ENCODE measurements around the gene SYT5. TPM values are rescaled to one million over a fixed set of nuclear protein-coding genes. Genes with fewer than 3 reads are reported as not detected.
"Not testable (repeated sequence)": the region's sequence is repeated elsewhere in the genome, so short reads cannot be mapped to it uniquely, and the experiment has no call there.

The SYT5 gene
- total RNA-seq, 1 experiment from 2014 or later: 0.07 TPM

DNA sequence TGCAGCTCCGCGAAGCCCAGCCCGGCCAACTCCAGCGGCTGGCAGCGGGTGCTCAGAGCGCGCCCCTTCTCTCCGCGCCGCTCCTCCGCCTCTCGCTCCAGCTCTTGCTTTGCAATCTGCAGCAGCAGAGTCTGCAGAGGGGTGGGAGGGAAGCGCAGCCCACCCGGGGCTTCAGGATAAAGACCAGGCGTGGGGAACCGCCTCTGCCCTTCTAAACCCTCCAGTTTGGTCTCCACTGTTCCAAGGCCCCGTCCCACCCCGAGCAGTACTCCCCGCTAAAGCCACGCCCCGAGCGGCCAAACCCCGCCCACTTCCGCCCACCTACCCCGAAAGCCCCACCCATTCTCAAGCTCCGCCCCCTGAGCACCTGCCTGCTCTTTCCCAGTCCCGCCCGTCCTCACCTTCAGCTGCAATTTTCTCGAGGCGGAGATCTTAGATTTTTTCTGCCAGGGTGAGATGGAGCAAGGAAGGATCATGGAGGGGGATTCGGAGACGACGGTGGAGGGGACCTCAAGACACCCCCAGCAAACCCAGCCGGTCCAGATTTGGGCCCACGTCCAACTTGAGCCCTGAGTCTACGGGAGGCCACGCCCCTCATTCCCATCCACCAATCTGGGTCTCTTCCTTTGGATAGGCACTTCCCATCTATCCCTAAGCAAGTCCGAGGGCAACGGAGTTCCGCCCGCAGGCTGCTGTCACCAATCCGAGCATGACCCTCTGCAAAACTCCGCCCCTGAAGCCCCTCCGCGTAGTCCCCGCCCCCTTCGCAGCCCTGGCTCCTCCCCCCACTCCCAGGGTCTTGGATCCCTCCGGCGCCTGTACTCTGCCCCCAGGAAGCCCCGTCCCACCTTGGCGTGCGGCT lies 23.7 kb downstream of the SYT5 start:
- in situ Hi-C loops (cut with HindIII; ENCODE audit: low pct_unique_long_range_greater_than_20kb, low sequenced_read_pairs): no loop called here
- no peak for DNase-seq (ENCODE audit: low read depth)

DNA sequence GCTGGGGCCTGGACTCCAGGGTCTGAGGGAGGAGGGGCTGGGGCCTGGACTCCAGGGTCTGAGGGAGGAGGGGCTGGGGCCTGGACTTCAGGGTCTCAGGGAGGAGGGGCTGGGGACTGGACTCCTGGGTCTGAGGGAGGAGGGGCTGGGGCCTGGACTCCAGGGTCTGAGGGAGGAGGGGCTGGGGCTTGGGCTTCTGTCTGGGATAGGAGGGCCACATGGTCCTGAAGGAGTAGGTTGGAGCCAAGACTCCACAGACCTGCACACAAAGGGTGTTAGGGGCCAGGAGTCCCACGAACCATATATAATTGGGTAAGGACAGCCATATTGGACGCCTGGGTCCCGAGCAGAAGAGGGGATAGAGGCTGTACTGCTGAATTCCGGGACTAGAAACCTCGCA lies 24.3 kb downstream of the SYT5 start:
- not testable (repeated sequence) for DNase-seq (ENCODE audit: low read depth)

DNA sequence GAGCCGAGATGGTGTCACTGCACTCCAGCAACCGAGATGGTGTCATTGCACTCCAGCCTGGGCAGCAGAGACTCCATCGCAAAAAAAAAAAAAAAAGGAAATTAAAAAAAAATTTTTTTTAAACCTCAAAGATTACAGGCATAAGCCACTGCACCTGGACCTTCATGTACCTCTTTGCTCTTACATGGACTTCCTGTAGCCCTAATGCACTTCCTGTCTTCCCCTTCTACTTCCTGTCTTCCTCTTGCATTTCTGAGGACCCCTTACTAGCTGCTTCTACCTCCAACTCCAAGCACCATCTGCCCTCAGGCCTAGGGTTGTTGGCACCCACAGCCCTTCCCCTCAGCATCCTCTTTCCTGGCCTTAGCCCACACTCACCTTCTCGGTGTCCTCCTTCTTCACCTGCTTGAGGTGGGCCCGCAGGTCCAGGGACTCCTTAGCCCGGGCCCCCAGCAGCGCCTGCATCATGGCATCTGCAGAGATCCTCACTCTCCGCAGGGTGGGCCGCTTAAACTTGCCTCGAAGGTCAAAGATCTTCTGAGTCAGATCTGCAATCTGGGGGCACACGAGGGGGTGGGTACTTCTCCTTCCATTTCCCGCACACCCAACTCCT lies 26.3 kb downstream of the SYT5 start:
- DNase-seq (ENCODE audit: low read depth): no peak
- in situ Hi-C loops (cut with HindIII; ENCODE audit: low pct_unique_long_range_greater_than_20kb, low sequenced_read_pairs): no loop called here

More for the DNA sequence above, 24.3 kb downstream of the SYT5 start:
- in situ Hi-C loops (cut with HindIII; ENCODE audit: low pct_unique_long_range_greater_than_20kb, low sequenced_read_pairs): not testable (repeated sequence)

DNA sequence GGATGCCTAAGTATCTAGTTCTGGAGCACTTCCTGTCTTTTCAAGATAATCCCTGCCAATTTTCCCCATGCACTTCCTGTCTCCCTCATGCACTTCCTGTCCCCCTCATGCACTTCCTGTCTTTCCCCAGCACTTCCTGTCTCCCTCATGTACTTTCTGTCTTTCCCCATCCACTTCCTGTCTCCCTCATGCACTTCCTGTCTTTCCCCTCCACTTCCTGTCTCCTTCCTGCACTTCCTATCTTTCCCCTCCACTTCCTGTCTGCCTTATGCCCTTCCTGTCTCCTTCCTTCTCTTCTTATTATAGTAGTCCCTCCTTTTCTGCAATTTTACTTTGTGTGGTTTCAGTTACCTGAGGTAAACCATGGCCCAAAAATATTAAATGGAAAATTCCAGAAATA lies 28.1 kb downstream of the SYT5 start:
- in situ Hi-C loops (cut with HindIII; ENCODE audit: low pct_unique_long_range_greater_than_20kb, low sequenced_read_pairs): no loop called here
- no peak for DNase-seq (ENCODE audit: low read depth)

DNA sequence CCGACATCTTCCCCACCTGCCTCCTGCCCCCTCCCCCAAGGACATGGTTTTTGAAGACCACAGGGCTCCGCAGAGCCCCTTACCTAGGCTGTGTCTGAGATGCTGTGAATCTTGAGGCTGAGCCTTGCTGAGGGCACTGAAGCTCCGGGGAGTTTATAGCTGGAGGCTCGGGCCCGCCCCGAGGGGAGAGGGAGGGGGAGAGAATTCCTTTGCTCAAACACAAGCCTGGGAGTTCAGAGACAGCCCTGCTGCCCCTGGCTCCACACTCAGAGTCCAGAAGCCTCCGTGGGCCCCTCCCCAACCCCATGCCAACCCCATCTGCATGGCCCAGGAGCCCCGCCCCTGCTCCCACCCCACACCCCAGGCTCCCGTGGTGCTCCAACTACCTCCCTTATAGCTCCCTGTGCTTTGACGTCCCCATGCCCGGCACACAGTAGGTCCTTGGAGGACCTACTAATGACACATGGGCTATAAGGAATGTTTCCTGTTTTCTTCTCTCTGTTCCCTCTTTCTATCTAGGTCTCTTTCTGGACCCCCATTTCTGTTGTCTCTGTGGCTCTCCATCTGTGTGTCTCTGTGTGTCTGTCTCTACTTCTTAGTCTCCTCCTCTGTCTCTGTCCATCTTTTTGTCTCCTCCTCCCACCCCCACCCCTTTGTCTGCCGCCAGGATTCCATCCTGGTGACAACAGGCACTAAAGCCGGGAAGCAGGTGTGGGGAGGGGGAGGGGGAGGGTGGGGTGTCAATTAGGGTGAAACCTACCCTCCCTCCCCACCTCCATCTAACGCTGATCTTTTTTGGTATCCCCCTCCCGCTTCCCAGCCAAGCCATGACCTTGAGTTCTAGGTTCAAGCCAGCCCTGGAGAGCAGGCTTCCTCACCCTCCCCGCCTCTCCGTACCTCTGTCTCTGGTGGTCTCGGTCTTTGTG lies 30.7 kb downstream of the SYT5 start, which contains the start of gene TNNT1:
Gene TNNT1, minus strand, starts transcription at position 129 of the 926 bp plus-strand sequence. CDS start 2,049 bp downstream, outside the sequence.
- in situ Hi-C loops (cut with HindIII; ENCODE audit: low pct_unique_long_range_greater_than_20kb, low sequenced_read_pairs): no loop called here
- no peak for DNase-seq (ENCODE audit: low read depth)

DNA sequence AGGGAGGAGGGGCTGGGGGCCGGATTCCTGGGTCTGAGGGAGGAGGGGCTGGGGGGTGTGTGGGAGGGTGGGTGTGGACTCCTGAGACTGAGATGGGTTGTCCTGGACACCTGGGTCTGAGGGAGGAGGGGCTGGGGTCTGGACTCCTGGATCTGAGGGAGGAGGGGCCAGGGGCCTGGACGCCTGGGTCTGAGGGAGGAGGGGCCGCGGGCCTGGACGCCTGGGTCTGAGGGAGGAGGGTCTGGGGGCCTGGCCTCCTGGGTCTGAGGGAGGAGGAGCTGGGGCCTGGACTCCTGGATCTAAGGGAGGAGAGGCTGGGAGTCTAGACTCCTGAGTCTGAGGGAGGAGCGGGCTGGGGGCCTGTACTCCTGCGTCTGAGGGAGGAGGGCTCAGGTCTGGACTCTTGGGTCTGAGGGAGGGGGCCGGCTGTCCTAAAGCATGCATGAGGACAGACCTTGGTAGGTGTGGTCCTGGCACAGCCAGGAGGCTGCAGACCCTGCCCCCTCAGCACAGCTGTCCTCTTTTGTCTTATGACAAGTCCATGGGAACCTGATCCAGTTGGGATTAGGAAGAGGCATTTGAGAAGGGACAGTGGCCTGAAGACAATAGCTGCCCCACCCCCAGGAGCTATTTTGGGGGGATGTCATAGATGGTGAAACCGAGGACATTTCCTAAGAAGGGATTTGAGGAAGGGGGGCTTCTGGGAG lies 32.4 kb downstream of the SYT5 start:
- in situ Hi-C loops (cut with HindIII; ENCODE audit: low pct_unique_long_range_greater_than_20kb, low sequenced_read_pairs): no loop called here
- DNase-seq (ENCODE audit: low read depth): no peak

DNA sequence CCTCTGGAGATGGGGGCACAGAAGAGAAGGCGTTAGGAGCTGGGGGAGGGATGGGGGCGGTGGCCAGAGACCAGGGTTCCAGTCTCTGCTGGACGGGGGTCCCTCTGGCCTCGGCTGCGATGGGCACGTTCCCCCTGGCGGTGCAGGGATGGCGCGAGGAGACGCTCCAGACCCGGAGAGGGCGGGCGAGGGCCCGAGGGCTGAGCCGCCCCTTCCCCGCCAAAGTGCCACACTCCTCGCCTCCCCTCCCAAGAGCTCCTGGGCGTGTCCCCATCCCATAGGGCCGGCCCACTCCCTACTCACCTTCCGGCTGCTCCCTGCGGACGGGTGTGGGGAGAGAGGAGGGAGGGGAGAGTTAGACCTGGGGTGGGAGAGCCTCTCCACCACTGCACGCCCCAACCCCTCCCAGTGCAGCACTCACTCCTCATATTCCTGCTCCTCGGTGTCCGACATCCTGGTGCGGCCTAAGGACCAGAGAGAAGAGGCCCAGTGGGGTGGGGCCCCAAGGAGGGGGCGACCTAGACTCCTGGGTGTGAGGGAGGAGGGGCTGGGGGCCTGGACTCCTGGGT lies 33.3 kb downstream of the SYT5 start:
- in situ Hi-C loops (cut with HindIII; ENCODE audit: low pct_unique_long_range_greater_than_20kb, low sequenced_read_pairs): no loop called here
- DNase-seq (ENCODE audit: low read depth): peak; percentile 96

DNA sequence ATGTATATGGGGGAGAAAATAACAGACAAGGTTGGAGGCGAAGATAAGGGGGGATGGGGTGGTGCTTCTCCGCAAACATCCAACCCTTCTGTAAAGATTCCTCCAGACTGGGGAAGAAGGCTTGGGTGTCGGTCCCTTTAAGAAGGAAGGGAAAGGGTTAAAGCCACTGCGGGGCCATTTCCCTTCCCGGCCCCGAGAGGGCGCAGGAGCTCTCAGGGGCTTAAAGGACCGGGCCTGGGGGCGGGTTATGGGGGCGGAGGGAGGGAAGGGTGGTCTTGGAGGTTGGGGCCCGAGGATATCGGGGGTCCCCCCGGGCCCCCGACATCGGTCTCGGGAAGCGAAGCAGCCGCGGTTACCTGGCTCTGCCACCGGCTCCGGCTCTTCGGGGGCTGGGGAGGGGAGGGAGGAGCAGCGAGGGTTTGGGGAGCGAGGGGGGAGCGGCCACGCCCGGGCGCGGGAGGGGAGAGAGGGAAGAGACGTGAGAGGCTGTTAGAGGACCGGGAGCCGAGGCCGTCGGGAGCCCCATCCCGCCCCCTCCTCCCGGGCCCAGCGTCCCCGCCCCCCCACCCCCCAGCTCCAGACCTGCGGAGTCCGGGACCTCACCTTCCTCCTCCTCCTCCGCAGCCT lies 33.9 kb downstream of the SYT5 start:
- in situ Hi-C loops (cut with HindIII; ENCODE audit: low pct_unique_long_range_greater_than_20kb, low sequenced_read_pairs): no loop called here
- DNase-seq (ENCODE audit: low read depth): peak; percentile 55

DNA sequence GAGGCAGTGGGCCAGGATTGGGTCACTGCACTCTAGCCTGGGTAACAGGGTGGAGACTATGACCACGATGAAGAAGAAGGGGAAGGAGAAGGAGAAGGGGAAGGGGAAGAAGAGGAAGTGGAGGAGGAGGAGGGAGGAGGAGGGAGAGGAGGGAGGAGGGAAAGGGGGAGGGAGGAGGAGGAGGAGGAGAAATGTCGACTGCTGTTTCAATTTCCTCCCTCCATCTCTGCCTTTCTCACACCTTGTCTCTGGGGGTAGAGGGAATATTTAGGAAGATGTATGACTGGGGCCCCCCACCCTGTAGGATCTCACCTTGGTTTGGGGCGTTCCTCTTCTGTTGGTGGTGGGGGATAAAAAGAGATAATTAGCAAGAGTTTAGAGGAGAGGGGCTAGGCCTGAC lies 34.9 kb downstream of the SYT5 start:
- DNase-seq (ENCODE audit: low read depth): no peak
- in situ Hi-C loops (cut with HindIII; ENCODE audit: low pct_unique_long_range_greater_than_20kb, low sequenced_read_pairs): no loop called here

DNA sequence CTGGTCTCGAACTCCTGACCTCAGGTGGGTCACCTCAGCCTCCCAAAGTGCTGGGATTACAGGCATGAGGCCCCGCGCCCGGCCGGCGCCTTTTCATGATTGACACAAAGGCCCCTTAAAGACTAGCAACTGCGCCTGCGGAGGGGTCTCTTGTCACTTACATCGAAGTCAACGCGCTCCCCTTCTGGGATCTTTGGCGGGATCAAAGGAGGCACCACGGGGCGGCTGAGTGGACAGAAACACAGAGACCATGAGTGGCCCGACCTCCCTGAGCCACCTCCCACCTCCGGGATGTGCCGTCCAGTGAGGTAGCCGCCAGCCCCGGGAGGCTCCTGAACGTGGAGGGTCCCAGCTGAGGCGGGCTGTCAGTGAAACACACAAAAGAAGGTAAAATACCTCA lies 38.4 kb downstream of the SYT5 start:
- DNase-seq (ENCODE audit: low read depth): no peak
- in situ Hi-C loops (cut with HindIII; ENCODE audit: low pct_unique_long_range_greater_than_20kb, low sequenced_read_pairs): no loop called here

DNA sequence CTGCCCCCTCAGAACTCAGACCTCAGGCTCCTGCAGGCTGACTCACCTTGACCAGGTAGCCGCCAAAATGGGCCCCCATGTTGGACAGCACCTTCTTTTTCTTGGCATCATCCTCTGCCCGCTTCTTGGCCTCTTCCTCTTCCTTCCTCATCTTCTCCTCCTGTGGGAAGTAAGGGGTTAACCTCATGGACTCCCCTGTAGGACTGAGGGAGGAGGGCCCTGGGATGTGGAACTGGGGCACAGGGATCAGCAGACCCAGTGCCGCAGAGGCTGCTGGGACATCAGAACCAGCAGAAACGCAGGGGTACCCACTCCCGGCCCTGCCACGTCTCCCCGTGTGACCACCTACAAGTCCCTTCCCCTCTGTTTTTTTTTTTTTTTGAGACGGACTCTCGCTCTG lies 42.2 kb downstream of the SYT5 start:
- in situ Hi-C loops (cut with HindIII; ENCODE audit: low pct_unique_long_range_greater_than_20kb, low sequenced_read_pairs): no loop called here

DNA sequence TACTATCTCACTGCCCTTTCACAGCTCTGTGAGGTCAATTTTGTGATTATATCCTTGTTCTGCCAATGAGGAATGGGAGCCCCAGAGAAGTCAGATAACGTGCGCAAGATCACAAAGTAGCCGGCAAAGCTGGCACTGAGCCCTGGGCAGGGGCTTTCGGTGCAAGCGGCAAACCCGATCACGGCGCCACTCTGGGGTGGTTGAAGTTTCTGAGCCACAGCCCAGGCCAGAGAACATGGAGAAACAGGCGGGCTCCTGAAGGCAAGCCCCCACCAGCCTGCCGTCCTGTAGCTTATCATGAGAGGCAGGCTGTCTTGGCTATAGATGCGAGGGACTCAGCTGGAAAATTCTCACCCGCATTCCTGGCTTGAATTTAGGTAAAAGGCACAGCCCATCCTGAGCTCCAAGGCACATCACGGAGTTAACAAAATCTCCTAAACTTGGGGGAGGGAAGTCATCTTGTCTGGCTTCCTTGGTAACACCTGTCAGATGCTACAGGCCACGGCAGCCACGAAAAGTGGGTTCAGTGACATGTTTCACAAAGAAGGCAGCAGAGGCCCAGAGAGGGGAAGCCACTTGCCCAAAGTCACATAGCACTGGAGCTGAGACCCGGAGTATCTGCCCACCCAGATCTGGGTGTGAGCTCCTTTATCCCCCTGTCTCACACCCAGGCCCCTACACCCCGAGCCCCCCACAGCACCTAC lies 43.5 kb downstream of the SYT5 start:
- DNase-seq (ENCODE audit: low read depth): no peak
- in situ Hi-C loops (cut with HindIII; ENCODE audit: low pct_unique_long_range_greater_than_20kb, low sequenced_read_pairs): no loop called here

More for the DNA sequence above, 42.2 kb downstream of the SYT5 start:
- DNase-seq (ENCODE audit: low read depth): no peak

DNA sequence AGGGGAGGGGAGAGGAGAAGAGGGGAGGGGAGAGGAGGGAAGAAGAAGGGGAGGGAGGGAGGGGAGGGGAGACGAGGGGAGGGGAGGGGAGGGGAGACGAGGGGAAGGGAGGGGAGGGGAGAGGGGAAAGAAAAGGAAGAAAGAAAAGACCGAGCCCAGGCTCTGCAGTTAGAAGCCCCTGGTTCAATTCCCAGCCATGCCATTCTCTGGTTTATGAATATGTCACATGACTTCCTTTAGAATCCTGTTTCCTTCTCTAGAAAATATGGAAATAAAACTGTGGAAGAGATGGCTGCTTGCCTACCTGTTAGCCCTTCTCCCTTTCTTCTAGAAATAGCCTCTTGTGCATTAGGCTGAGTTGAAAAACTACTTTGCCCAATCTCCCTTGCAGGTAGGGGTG lies 45.4 kb downstream of the SYT5 start:
- in situ Hi-C loops (cut with HindIII; ENCODE audit: low pct_unique_long_range_greater_than_20kb, low sequenced_read_pairs): no loop called here
- DNase-seq (ENCODE audit: low read depth): no peak

DNA sequence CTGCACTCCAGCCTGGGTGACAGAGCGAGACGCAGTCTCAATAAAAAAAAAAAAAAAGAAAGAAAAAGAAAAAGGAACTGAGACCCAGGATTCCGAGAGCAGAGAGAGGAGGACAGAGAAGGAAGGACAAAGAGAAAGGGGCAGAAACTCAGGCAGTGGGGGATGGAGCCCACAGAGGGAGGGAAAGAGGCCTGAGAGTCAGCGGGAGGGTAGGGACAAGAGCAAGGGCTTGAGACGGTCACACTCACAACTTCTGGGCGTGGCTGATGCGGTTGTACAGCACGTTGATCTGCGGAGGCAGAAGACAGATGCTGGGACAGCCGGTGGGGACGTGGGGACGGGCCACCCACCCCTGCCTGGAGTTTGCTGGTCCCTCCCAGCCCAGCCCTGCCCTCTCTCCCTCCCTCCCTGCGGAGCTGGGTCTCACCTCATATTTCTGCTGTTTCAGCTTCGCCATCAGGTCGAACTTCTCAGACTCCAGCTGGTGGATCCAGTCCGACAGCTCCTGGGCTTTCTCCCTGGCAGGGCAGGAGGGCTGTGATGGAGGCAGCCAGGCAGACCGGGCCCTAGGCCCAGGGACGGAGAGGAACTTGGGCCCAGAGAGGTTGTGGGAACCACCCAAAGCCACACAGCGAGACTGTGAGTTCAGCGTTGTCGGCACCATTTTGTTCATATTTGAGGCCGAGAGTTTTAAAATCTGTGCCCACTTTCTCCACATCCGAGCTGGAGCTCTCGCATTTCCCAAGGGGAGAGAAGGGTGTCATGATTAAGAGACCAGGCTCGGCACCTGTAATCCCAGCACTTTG lies 46.2 kb downstream of the SYT5 start:
- no peak for DNase-seq (ENCODE audit: low read depth)
- in situ Hi-C loops (cut with HindIII; ENCODE audit: low pct_unique_long_range_greater_than_20kb, low sequenced_read_pairs): no loop called here

DNA sequence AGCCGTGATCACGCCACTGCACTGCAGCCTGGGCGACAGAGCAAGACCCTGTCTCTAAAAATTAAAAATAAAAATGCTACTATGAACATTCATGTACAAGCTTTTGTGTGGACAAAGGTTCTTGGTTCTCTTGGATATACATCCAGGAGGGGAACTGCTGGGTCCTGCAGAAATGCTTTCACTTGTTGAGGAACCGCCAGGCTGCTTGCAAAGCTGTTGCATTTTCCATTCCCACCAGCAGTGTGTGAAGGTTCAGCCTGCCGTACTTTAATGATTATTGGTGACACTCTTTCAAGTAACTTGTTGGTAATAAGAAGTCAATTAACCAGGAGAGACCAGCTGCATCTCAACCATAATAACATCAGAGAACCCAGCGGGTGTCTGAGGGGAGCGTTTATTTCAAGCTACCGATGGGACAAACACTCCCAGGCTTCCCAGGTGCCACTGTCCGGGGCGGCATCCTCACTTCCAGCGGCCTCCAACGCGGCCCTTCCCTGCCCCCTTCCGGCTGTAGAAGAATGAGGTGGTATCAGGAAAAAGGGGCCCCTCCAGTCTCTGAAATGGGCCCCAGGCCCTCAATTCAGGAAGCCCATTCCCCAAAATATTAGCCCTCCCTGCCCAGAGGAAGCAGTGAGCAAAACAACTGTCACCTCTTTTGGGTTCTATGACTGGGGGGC lies 47.5 kb downstream of the SYT5 start:
- DNase-seq (ENCODE audit: low read depth): no peak
- in situ Hi-C loops (cut with HindIII; ENCODE audit: low pct_unique_long_range_greater_than_20kb, low sequenced_read_pairs): no loop called here

DNA sequence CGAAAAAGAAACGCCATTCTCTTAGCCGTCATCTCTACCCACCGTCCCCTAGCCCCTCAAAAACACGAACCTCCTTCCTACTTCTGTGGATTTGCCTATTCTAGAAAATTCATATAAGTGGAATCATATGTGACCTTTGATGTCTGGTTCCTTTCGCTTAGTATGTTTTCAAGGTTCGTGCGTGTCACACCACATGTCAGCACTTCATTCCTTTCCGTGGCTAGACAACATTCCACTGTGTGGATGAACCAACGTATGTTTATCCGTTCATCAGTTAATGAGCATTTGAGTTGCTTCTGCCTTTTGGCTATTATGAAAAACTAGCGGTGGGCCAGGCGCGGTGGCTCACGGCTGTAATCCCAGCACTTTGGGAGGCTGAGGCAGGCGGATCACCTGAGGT lies 48.7 kb downstream of the SYT5 start:
- no peak for DNase-seq (ENCODE audit: low read depth)
- in situ Hi-C loops (cut with HindIII; ENCODE audit: low pct_unique_long_range_greater_than_20kb, low sequenced_read_pairs): no loop called here

Data from Caki2 (cell line).